Spleen (tissue), 7 donors: ENCODE data around the gene PTGR1.

Source experiments
- POLR2AphosphoS5 ChIP-seq, 3 donors: sonication (generic); formaldehyde crosslinking; IDR thresholded peaks; one replicate each; pipeline ENCODE4 v1.5.1; 2017; ENCODE audit warnings: antibody characterized with exemption in 3 of 3
- TF ChIP-seq, protein P1 (sequence below), 11 experiments: fragments of 200-600 bp in 7 of 11; fragments of 450-650 bp in 4 of 11; sonication (generic) in 4 of 11; IDR thresholded peaks in 8 of 11; conservative IDR thresholded peaks in 3 of 11; 1 replicate in 7 of 11; 2 replicates in 4 of 11; pipeline versions ENCODE4 v1.4.0 to v1.8.0; 2016 to 2021; ENCODE audit warnings: antibody characterized with exemption in 11 of 11, inconsistent platforms in 4 of 11, mild to moderate bottlenecking in 1 of 11
- donor health status: DM: no; HTN: no; CAD: no; lungs with moderate emphysema.
- donor health status: DM: no; HTN: no; CAD: no.
- donor health status: DM: no; HTN: no; CAD: no.

DNA sequence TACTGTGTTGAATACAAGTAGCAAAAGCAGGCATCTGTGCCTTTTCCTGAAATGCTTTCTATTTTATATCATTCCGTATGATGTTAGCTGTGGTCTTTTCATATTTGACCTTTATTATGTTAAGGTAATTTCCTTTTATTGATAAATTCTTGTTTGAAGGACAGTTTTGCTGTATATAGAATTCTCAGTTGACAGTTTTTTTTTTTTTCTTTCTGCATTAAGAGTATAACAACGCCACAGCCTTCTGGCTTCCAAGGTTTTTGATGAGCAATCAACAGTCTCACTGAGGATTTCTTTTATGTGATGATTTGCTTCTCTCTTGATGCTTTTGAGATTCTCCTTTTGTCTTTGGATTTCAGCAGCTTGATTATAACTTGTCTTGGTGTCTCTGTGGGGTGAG, 50.8 kb downstream of the PTGR1 start:
- TF ChIP-seq, protein P1, sequence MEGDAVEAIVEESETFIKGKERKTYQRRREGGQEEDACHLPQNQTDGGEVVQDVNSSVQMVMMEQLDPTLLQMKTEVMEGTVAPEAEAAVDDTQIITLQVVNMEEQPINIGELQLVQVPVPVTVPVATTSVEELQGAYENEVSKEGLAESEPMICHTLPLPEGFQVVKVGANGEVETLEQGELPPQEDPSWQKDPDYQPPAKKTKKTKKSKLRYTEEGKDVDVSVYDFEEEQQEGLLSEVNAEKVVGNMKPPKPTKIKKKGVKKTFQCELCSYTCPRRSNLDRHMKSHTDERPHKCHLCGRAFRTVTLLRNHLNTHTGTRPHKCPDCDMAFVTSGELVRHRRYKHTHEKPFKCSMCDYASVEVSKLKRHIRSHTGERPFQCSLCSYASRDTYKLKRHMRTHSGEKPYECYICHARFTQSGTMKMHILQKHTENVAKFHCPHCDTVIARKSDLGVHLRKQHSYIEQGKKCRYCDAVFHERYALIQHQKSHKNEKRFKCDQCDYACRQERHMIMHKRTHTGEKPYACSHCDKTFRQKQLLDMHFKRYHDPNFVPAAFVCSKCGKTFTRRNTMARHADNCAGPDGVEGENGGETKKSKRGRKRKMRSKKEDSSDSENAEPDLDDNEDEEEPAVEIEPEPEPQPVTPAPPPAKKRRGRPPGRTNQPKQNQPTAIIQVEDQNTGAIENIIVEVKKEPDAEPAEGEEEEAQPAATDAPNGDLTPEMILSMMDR (IDR thresholded peaks at IDR 0.05 in 8 of 11, conservative IDR thresholded peaks at IDR 0.05 in 3 of 11) = no peak
- TF ChIP-seq POLR2AphosphoS5 (IDR thresholded peaks at IDR 0.05) = no peak
